Fibroblast of skin of left quadriceps (primary cell): ENCODE results near the gene AGAP1.

Source experiments
- DNase-seq, 2 experiments: peaks; one replicate each; pipeline ENCODE4 v3.0.0-alpha.2; 2013; ENCODE audit warnings: low read depth in 2 of 2

Gene AGAP1

DNA sequence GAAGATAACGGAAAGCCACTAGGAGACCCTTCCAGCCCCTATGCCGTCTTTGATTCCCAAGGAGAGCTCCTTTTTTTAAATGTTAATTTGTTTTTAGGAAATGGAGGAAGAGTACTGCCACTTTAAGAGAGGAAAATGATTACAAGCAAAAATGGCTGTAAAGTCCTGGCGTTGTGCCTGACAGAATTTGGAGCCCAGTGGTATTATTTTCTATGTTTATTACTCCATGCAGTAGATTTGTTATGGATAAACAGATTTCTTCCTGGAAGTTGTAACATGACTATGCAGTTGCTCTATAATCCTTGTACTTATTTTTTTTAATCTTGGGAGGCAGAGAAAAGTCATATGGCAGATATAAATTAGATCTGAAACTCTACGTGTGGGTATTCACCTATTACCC is 533.0 kb downstream of the AGAP1 start:
- DNase-seq = no peak

DNA sequence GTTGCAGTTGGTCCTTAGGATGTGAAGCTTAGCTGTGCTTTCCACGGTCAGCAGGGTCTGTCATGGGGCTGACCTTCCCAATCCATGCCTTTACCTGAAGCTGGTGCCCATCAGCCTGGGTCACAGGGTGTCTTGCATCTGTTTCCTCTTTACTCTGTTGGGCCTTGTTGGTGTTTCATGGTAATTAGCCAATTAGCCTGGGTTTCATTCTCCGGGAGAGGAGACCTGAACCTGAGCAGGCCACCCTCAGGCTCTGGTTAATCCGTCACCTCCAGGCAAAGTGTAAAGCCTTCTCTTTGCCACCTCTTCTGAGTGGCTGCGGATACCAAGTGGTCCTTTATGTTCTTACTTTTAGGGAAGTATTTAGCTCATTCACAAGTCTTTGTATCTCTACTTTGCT is 534.2 kb downstream of the AGAP1 start:
- no peak for DNase-seq

DNA sequence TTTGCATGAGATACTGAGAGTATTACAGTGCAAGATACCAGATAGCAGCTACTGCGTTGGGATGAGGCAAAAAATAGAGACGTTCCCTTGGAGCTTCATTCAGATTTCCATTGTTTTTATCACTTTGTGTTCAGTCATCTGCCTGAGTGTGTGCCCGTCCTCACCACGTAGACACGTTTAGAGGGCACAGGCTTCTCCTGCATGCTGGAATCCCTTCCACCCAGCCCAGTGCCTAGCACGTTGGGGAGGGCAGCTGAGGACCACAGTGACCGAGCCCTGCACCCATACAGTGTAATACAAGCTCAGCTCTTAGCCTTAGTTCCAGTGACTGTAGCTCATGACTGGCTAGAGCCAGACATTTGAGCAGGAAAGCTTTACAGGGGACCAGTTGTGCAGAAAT is 539.6 kb downstream of the AGAP1 start:
- no peak for DNase-seq

DNA sequence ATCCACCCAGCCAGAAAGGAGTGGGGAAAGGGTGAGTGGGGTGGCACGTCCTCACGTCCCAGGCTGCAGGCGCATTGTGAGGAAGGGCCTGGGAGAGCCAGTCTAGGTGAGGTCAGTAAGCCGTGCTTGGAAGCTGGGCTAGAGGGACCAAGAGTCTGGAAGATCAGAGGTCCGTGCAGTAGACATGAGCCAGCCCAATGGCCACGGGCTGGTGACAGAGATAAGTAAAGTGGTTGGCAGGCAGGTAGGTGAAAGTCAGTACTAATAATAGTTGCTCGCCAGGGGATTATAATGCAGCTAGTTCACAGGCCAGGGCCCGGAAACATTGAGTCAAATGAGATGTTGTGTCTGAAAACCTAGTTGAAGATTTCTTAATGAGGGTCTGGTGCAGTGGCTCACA is 541.1 kb downstream of the AGAP1 start:
- no peak for DNase-seq

DNA sequence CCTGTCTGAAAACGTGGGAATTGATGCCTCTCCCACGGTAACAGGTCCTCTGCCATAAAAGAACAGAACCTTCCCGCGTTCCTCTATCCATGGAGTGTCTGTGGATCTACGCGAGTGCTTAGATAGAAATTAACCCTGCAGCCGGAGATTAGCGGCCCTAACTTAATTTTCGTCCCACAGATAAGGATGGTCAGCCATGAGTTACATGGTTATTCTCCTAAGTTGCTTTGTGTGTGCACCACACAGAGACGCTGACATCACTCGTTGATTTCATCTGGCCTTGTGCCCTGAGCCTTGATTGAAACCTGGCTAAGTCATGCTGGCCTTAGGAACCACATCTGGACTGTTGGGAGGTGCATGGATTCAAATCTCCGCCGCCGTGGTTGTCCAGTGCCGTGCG is 542.2 kb downstream of the AGAP1 start:
- DNase-seq = no peak

DNA sequence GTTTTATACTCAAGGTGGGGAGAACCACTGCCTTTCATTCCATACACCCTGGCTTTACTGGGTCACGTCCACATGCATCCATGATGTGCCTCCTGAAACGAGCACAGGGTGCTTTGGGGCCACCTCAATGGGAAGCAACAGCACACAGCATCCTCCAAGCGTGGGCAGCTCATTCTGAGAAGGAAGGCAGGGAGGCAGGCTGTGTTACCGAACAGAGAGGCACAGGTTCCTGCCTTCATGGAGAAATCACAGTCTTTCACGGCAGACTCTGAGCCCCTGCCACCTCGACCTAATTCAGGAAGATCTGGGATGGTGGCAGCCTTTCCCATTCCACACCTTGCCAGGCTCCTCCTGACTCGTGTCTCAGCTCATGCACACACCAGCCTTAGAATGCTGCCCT is 544.3 kb downstream of the AGAP1 start:
- DNase-seq = no peak

DNA sequence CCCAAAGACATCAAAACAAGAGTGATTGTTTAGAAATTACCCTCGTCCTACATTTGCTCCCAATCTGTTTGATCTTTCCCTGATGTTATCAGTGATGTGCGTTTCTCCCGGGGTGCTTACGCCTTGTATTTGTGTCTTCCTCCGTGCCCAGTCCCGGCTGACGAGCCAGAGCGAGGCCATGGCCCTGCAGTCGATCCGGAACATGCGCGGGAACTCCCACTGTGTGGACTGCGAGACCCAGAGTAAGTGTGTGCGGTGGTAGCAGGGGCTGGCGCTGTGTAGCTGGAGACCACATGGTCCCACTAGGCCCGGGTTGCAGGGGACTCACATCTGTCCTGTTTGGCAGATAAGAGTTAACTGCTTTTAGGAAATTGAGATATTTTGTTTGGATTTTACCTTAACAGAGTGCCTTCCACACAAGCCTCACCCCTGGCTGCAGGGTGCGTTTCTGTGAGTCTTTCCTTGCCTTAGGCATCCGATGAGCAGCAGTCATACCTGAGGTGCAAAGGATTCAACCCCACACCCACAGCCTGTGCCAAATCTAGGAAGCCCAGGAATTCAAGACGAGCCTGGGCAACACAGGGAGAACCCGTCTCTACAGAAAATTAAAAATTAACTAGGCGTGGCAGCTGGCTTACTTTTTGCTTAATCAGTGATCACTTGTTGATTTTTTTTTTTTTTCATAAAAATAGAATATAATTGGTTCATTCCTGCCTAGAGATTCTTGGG is 546.9 kb downstream of the AGAP1 start:
- DNase-seq = no peak

DNA sequence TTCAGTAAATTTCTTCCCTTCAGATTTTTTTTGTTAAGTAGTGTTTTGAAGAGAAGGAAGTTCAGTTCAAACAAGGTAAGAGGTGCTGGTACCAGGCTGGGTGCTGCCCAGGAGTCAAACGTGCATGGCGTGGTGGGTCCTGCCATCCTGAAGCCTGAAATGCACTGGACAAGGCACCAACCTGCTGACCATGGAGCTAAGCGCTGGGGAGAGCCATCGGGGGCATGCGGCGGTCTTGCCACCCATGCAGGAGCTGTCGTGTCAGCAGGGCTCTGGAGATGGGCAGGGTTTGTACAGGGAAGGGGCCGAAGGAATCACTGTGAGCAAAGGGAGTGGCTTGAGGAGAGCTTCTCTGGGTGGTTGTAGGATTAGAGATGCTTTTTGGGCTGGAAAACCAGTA is 547.8 kb downstream of the AGAP1 start:
- DNase-seq = no peak

DNA sequence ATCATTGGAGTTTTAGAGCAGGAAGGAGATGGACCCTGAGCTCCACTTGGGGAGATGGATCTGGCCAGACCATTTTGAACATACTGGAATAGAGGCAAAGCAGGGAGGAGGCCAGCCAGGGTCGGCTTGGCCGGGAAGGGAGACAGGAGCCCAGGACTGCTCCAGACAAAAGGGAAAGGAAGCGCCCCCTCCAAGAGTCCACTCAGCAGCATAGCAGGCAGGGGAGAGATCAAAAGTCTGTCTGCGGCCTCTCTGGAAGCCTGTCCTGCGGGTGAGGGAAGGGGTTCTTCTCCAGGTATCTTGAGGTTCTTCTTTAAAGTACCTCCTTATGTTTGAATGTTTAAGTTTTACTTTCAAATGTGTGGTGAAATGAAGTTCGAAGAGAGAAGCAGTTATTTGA is 548.2 kb downstream of the AGAP1 start:
- no peak for DNase-seq

DNA sequence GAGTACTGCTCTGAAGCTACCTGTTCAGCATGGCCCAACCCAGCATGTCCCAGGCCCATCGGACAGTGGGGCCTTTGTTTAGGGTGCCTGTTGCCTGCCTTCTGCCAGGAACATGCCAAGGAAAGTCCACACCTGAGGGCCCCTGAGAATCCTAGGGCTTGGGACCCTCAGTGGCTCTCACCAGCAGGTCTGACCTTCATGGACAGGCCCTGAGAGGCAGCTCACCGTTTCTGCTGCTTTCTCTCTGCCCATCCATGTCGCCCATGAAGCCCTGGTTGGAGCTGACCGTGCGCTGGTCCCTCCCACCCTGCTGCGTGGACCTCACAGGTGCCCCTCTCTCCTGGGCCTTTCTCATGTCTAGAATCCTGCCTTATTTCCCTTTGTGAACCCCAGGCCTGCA is 550.3 kb downstream of the AGAP1 start:
- no peak for DNase-seq

DNA sequence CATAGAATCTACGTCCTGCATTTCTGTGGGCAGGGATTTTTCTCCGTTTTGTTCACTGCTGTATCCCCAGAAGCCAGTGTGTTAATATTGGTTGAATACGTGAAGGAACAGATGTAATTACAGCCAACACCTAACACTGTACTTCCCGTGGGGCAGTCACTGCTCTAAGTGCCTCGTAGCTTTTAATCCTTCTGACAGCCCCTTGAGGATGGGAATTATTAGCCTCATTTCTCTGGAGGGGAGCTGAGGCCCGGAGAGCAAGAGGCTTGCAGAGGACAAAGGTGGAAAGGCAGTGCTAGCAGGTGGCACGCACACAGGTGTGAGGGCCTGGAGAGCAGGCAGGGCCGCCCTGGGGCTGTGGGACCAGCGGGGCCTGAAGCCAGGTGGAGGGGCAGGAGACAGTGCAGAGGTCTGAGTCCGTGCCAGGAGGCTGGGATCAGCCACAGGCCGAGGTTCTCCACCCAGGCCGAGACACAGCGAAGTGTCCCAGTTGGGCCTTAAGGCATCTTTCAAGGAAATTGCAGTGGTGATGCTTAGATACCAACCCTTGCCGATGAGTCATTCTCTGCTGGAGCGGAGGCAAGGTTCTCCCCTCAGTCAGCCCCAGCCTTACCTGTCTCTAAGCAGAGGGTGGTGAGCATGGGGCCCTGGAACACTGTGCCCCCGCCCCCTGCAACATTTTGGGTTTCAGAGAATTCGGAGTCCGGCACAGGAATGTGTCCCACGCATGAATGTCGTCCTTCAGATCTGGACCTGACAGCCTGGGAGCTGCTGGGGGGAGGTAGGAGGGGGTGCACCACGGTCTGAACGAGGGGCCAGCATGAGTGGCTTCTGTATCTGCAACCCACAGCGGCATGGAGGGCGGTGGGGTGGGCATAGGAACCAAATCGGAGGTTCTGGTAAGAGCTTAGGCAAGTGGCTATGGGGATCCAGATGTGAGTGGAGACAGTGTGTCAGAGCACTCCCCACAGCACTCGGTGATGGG is 551.7 kb downstream of the AGAP1 start:
- no peak for DNase-seq

DNA sequence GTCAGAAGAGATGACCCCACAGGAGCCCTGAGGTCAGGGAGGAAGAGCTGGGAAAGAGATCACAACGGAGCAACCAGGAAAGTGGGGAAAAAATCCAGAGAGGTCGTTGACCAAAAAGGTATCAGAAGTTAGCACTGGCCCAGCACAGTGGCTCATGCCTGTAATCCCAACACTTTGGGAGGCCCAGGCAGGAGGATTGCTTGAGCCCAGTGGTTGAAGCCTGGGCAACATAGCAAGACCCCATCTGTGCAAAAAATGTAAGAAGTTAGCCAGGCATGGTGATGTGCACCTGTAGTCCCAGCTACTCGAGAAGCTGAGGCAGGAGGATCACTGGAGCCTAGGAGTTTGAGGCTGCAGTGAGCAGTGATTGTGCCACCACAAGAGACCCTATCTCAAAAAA is 552.9 kb downstream of the AGAP1 start:
- DNase-seq = no peak

DNA sequence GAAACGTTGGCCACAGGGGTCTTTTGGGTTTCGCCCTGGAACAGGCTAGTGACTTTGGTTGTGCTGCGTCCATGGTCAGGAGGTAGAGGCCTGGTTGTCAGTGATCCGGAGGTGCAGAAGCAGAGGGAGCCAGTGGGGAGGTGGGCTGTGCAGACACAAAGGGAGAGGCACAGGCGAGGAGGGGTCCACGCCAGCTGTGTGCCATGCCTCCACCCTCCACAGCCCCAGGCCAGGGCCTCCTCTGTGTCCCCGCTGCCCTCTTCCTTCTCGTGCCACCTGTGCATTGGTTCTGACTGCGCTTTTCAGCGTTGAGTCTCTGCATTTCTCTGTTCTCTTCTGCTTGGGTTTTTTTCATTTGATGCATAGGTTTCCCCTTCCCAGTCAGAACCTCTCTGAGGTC is 553.3 kb downstream of the AGAP1 start:
- no peak for DNase-seq

DNA sequence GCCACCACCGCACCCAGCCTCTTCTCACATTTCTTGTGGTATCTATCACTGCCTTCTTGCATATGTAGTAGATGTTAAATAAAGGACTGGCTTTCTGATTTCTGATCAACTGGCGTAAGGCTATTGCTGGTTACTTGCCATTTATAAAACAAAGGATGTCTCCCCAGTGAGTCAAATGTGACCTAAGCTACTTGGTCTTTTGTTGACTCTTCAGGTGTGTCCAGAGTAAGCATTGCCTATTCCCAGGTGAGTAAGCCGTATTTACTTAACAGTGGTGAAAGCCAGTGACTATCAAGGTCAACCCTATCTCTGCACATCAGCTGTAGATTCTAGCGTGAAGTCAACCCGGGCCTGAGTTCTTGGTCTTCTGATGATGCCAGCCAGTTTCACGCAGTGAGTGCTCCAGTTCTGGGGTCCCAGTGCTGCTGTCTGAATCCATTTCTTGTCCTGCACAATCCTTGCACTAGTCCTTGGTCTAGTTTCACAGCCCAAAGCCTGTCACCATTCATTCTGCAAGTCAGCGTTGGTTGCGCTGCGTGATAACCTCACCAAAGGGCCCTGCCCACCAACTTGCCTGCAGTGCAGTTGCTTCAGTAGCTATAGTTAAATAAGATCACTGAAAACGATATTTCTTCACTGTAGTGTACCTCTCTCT is 554.2 kb downstream of the AGAP1 start:
- DNase-seq = no peak

DNA sequence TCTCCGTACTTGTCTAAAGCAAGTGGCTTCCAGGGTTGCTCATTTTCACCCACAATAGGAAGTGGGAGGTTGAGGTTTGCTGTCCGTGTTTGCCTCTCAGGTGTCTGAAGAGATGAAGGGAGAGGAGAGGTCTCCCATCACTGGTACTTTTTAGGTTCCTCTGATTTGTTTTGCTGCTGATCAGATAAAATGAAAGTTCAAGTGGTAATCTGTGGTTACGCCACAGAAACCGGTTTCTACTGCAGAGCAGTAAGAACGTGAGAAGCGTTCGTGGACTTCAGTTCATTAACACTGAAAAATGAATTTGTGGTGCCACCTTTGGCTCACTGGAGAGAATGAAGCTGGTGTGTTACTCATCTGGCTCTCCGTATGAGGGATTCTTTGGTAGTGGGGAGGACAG is 556.1 kb downstream of the AGAP1 start:
- no peak for DNase-seq

DNA sequence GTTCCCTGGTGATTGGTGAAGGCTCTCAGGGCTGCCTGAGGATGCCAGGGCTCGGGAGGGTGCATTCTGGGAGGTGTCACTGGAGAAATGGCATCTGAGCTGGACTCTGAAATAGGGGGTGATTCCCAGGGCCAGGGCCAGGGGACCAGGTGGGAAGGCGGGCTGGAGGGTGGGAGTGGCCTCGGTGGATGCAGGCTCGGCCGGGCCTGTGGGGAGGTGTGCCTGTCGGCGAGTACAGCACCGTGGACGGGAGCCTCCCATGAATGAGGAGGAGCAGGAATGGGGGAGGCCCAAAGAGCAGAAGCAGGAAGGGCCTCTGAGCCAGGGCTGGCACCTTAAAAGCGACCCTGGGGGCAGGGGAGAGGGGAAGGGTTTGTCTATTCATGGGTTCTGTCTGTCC is 557.5 kb downstream of the AGAP1 start:
- DNase-seq = no peak

DNA sequence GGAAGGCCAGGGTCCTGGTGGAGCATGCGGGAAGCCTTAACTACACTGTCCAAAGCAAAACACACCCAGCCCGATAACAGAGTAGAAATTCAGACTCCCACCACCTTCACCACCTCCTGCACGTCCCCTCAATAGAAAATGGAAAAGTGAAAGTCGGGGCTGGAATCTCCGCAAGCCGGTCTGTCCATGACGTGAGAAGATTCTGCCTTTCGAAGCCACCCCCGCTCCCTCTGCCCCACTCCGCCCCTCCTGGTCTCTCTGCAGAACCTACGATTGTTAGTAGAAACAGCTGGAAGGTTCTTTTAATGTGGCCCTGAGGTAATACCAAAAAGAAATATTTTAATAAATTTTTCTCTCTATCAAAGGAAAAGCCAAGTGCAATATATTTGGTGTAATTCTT is 558.0 kb downstream of the AGAP1 start:
- no peak for DNase-seq

DNA sequence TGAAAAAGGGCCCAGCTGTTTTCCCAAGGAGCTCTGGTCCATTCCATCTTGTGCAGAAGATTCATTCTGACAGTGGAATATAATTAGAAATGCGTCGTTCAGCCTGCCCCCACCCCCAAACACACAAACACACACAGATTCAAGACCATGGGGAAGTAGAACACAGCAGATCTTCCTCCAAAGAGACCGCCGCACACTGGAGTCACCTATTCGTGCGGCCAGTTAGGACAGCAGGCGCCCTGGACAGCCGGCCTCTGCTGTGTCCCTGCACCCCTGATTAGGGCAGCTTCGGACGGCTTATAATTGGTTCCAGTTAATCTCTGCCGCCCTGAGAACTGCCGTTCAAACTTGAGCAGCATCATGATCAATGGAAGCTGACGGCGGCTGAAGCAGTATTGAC is 558.4 kb downstream of the AGAP1 start:
- no peak for DNase-seq

DNA sequence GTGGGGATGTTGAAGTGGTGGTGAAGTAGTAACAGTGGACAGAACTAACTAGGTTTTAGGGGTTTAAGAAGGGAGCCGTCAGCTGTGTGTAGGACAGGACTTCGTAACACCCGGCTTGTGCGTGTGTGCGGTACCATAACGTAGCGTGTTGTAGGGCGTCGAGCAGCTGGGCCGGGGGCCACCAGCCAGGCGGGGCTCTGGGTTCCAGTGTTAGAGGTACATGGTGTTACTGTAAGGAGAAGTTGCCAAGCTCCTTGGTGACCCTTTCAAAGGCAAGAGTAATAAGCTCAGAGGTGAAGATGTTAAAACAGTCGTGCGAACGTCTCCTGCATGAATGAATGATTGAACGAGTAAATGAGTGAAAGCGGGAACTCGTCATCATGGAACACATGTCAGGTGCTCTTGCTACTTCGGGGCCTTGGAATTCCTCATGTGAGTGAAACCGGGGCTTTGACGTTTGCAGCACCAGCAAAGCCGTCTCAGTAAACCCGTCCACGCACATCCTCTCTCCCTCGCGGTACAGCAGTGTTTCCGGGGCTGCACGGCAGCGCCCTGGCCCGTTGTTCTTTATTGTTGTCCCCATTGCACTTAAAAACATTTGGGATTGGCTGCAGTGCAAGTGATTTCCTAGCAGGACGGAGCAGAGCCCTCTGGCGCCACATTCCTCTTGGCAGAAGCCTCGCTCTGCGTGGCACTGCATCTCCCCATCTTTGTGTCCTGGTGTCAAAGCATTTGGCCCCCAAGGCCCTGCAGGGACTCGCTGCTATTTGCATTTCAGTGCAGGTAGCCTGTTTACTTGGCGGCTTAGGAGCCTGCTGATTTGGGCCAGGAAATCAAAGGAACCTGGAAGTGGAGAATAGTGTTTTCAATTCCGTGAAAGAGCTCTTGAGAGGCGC is 559.3 kb downstream of the AGAP1 start:
- DNase-seq = no peak

DNA sequence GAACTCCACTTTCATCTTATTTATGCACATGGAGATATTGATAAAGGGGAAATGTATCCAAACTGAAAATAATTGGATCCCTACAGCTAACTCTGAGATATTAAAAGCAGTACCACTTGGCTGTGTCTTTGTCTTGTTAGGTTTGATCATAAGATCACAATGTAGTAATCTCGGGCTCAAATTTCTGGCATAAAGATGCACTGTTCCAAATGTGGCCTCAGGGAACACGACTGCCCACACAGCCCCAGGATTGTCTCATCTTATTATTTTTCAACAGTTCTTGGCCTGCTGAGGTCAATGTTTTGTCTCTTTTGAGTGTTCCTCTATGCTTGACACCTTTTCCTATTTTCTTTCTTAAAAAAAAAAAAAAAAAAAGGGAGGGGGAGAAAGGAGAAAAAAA is 560.3 kb downstream of the AGAP1 start:
- no peak for DNase-seq

DNA sequence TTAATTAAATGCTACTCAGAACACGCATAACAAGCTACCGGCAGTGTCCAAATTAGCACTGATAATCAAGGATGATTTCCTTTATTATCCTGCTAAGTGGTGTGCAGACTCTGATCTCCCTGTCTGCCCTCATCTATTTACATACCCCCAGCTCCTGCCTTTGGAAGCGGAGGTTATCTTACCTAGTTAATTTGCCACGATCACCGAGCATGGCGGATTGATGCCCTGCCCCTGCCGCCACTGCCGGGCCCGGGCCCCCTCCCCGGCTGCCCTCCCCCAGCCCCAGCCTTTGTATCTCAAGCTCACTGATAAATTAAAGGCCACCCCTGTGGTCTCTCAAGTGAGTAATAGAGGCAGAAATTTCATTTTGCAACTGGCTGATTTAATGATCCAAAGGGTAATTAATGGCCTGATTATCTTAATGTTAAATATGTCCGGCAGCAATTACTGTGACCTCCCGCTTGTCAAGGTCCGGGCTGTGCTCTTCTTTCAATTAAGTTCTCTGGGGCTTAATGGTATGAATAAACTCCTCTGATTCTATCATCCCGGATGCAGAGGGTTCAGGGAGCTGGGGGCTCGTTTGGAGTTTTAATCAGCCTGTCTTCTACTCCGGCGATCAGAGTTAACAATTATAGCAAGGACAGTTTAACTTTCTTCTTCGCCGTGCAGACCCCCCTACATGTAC is 560.9 kb downstream of the AGAP1 start:
- DNase-seq = no peak
